Measurements from ENCODE around the gene METTL26.
A peak's percentile ranks its signal among the peaks of the same experiment; 100 is the strongest.

Gene METTL26

DNA sequence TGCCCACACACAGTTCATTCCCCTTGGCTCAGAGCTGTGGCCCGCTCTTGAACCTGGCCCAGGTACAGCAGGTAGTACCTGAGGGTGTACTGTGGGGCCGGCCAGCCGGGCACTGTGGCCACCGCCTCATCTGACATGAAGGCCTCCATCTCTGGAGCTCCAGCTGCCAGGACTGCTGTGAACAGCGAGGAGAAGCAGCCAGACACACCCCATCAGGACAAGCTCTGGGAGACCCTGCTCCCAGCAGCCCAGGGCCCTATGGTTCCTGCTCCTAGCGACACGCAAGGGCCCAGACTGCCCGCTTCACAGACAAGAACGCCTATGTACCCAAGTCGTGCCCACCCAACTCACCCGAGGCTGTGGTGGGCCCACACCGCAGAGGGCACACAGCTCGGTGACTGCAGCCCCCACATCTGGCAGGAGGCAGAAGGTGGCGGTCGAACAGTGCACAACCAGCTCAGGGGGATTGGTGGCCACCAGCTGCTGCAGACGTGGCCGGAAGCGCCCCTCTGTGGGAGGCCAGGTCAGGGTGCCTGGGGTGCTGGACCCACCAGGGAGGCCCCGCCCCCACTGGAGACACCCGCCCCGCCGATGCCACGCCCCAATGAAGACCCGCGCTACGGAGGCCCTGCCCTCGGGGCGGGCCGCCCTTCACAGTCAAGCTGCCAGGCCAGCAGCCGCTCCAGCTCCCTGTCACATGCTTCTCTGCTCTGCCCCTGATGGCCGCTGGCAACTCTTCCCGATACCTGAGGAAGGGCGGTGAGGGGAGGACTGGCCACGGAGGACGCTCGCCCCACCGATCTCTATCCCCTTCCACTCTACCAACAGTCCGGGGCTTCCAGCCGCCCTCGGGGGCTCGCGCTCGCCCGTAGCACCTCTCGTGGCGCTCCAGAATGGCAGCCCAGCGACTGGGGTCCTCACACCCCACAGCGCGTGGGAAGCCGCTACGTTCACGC, 43.0 kb upstream of the METTL26 start:
- H4K20me1 ChIP-seq (ENCODE audit: insufficient read depth, low read length, poor library complexity, severe bottlenecking), result peaks cover 2% of the 10 kb centered on the region
- H3F3A ChIP-seq (ENCODE audit: low read depth), result no peaks in the 10 kb centered on the region
- H3K4me3 ChIP-seq (ENCODE audit: low read length, poor library complexity, severe bottlenecking), result peak overlapping the region; percentile 60
- no peak overlapping the region for H2AFZ ChIP-seq (ENCODE audit: low read length)
- peaks cover 16% of the 10 kb centered on the region; the same call in 1 of the 2 replicates for H3K79me2 ChIP-seq (ENCODE audit: insufficient read depth, low read length)
- no peaks in the 10 kb centered on the region for H3K9me2 ChIP-seq (replicated peaks; ENCODE audit: low read depth, low read length)
- H3K9me3 ChIP-seq (ENCODE audit: insufficient read depth, low read depth, low read length), result no peaks in the 10 kb centered on the region
- H3K27me3 ChIP-seq (ENCODE audit: insufficient read depth, low read length, poor library complexity, severe bottlenecking), result no peaks in the 10 kb centered on the region
- H3K4me2 ChIP-seq (ENCODE audit: low read depth, low read length, poor library complexity, severe bottlenecking), result peak overlapping the region; percentile 66
- TF ChIP-seq EZH2phosphoT487 (IDR thresholded peaks at IDR 0.05; ENCODE audit: borderline replicate concordance), result no peak
- TF ChIP-seq, protein P1, sequence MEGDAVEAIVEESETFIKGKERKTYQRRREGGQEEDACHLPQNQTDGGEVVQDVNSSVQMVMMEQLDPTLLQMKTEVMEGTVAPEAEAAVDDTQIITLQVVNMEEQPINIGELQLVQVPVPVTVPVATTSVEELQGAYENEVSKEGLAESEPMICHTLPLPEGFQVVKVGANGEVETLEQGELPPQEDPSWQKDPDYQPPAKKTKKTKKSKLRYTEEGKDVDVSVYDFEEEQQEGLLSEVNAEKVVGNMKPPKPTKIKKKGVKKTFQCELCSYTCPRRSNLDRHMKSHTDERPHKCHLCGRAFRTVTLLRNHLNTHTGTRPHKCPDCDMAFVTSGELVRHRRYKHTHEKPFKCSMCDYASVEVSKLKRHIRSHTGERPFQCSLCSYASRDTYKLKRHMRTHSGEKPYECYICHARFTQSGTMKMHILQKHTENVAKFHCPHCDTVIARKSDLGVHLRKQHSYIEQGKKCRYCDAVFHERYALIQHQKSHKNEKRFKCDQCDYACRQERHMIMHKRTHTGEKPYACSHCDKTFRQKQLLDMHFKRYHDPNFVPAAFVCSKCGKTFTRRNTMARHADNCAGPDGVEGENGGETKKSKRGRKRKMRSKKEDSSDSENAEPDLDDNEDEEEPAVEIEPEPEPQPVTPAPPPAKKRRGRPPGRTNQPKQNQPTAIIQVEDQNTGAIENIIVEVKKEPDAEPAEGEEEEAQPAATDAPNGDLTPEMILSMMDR (conservative IDR thresholded peaks at IDR 0.05; ENCODE audit: low read length), result no peak
- H3K9ac ChIP-seq (ENCODE audit: low read depth, low read length, poor library complexity, severe bottlenecking), result no peak overlapping the region
- H3K36me3 ChIP-seq (ENCODE audit: insufficient read depth, low read length), result no peaks in the 10 kb centered on the region
- H3K4me1 ChIP-seq (ENCODE audit: insufficient read depth, low read length, poor library complexity, severe bottlenecking), result peaks cover 4% of the 10 kb centered on the region

GRCh38 chr16:678209-678857, 42.2 kb upstream of the METTL26 start:
- Histone ChIP-seq H4K20me1 (ENCODE audit: insufficient read depth, low read length, poor library complexity, severe bottlenecking) (peaks cover 2% of the 10 kb centered on the region), H3K4me1 (ENCODE audit: insufficient read depth, low read length, poor library complexity, severe bottlenecking) (peaks cover 4% of the 10 kb centered on the region), H3K9me2 (replicated peaks; ENCODE audit: low read depth, low read length) (no peaks in the 10 kb centered on the region), H3F3A (ENCODE audit: low read depth) (no peaks in the 10 kb centered on the region), H3K4me3 (ENCODE audit: low read length, poor library complexity, severe bottlenecking) (no peak overlapping the region), H3K27me3 (ENCODE audit: insufficient read depth, low read length, poor library complexity, severe bottlenecking) (no peaks in the 10 kb centered on the region), H3K79me2 (ENCODE audit: insufficient read depth, low read length) (peaks cover 16% of the 10 kb centered on the region; the same call in 1 of the 2 replicates), H3K9me3 (ENCODE audit: insufficient read depth, low read depth, low read length) (no peaks in the 10 kb centered on the region), H3K9ac (ENCODE audit: low read depth, low read length, poor library complexity, severe bottlenecking) (no peak overlapping the region), H2AFZ (ENCODE audit: low read length) (no peak overlapping the region), H3K4me2 (ENCODE audit: low read depth, low read length, poor library complexity, severe bottlenecking) (no peak overlapping the region), H3K36me3 (ENCODE audit: insufficient read depth, low read length) (no peaks in the 10 kb centered on the region)
- no peak for TF ChIP-seq EZH2phosphoT487 (IDR thresholded peaks at IDR 0.05; ENCODE audit: borderline replicate concordance)
- TF ChIP-seq, protein P1 (conservative IDR thresholded peaks at IDR 0.05; ENCODE audit: low read length), result no peak

DNA sequence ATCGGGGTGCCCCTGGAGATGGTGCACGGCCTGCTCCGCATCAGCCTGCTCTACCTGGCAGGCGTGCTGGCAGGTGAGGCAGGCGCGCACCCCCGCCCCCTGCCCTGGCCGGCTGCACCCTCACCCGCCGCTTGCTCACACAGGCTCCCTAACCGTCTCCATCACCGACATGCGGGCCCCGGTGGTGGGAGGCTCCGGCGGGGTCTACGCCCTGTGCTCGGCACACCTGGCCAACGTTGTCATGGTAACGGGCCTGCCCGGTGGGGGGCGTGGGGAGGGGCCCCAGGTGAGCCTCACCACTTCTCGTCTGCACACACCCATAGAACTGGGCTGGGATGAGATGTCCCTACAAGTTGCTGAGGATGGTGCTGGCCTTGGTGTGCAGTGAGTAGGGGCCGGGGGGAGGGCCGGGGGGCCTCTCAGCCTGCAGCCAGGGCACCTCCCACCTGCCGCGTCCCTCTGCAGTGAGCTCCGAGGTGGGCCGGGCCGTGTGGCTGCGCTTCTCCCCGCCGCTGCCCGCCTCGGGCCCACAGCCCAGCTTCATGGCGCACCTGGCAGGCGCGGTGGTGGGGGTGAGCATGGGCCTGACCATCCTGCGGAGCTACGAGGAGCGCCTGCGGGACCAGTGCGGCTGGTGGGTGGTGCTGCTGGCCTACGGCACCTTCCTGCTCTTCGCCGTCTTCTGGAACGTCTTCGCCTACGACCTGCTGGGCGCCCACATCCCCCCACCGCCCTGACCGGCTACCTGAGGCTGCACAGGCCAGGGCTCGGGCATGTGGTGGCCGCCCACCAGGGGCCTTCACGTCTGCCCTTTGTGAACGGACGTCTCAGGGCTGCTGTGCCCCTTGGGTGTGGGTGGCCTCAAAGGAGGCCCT, 41.4 kb upstream of the METTL26 start:
- no peaks in the 10 kb centered on the region for H3K27me3 ChIP-seq (ENCODE audit: insufficient read depth, low read length, poor library complexity, severe bottlenecking)
- H3K4me3 ChIP-seq (ENCODE audit: low read length, poor library complexity, severe bottlenecking), result no peak overlapping the region
- no peak overlapping the region for H2AFZ ChIP-seq (ENCODE audit: low read length)
- H3K9me2 ChIP-seq (replicated peaks; ENCODE audit: low read depth, low read length), result no peaks in the 10 kb centered on the region
- peaks cover 16% of the 10 kb centered on the region; the same call in 1 of the 2 replicates for H3K79me2 ChIP-seq (ENCODE audit: insufficient read depth, low read length)
- H3K4me1 ChIP-seq (ENCODE audit: insufficient read depth, low read length, poor library complexity, severe bottlenecking), result peaks cover 4% of the 10 kb centered on the region
- H3K9ac ChIP-seq (ENCODE audit: low read depth, low read length, poor library complexity, severe bottlenecking), result no peak overlapping the region
- no peaks in the 10 kb centered on the region for H3K9me3 ChIP-seq (ENCODE audit: insufficient read depth, low read depth, low read length)
- H3F3A ChIP-seq (ENCODE audit: low read depth), result no peaks in the 10 kb centered on the region
- H3K4me2 ChIP-seq (ENCODE audit: low read depth, low read length, poor library complexity, severe bottlenecking), result no peak overlapping the region
- H3K36me3 ChIP-seq (ENCODE audit: insufficient read depth, low read length), result no peaks in the 10 kb centered on the region
- TF ChIP-seq, protein P1 (conservative IDR thresholded peaks at IDR 0.05; ENCODE audit: low read length), result no peak
- peaks cover 2% of the 10 kb centered on the region for H4K20me1 ChIP-seq (ENCODE audit: insufficient read depth, low read length, poor library complexity, severe bottlenecking)

All from Loucy (cell line).